Endodermal cell (in vitro differentiated cells): ENCODE results near the gene SIAH1. TPM values are rescaled to one million over a fixed set of nuclear protein-coding genes. Genes with fewer than 3 reads are reported as not detected.
"Not testable (repeated sequence)": the region's sequence is repeated elsewhere in the genome, so short reads cannot be mapped to it uniquely, and the experiment has no call there.

Source experiments
- DNase-seq: peaks from one replicate; pipeline ENCODE4 v3.0.0-alpha.2; 2017
- H3K27ac ChIP-seq: 2 replicates; pipeline ENCODE4 v1.5.1; 2013; ENCODE audit warnings: mild to moderate bottlenecking, low read depth, low read length, moderate library complexity
- H3K27me3 ChIP-seq: 2 replicates; pipeline ENCODE4 v1.6.1; 2013; ENCODE audit warnings: mild to moderate bottlenecking, low read length, moderate library complexity; ENCODE audit not compliant: insufficient read depth, control insufficient read depth, poor library complexity, severe bottlenecking
- H3K36me3 ChIP-seq: 2 replicates; pipeline ENCODE4 v1.7.0; 2013; ENCODE audit warnings: mild to moderate bottlenecking, low read length, moderate library complexity; ENCODE audit not compliant: control insufficient read depth, insufficient read depth
- H3K4me1 ChIP-seq: one replicate; pipeline ENCODE4 v1.7.0; 2013; ENCODE audit warnings: low read length; ENCODE audit not compliant: control insufficient read depth, insufficient read depth
- H3K4me3 ChIP-seq: 2 replicates; pipeline ENCODE4 v1.5.1; 2013; ENCODE audit warnings: mild to moderate bottlenecking, low read length, moderate library complexity
- H3K9ac ChIP-seq: 2 replicates; pipeline ENCODE4 v1.6.1; 2013; ENCODE audit warnings: mild to moderate bottlenecking, low read length, moderate library complexity; ENCODE audit not compliant: poor library complexity, severe bottlenecking; ENCODE audit errors: extremely low read depth
- H3K9me3 ChIP-seq: 2 replicates; pipeline ENCODE4 v1.6.1; 2013; ENCODE audit warnings: mild to moderate bottlenecking, low read length, moderate library complexity; ENCODE audit not compliant: control insufficient read depth
- H3K27ac Mint-ChIP-seq: 2 replicates; pipeline ENCODE4 v1.8.0; 2020; ENCODE audit warnings: mixed read lengths
- H3K27me3 Mint-ChIP-seq: 2 replicates; pipeline ENCODE4 v1.8.0; 2021; ENCODE audit warnings: mild to moderate bottlenecking, mixed read lengths; ENCODE audit not compliant: insufficient read depth
- H3K36me3 Mint-ChIP-seq: 2 replicates; pipeline ENCODE4 v1.8.0; 2020; ENCODE audit warnings: low read depth, mixed read lengths
- H3K4me1 Mint-ChIP-seq: 2 replicates; pipeline ENCODE4 v1.8.0; 2020; ENCODE audit warnings: mixed read lengths
- H3K4me3 Mint-ChIP-seq: 2 replicates; pipeline ENCODE4 v1.8.0; 2020; ENCODE audit warnings: mild to moderate bottlenecking, moderate library complexity, mixed read lengths
- H3K9me3 Mint-ChIP-seq: 2 replicates; pipeline ENCODE4 v1.8.0; 2020; ENCODE audit warnings: mild to moderate bottlenecking, mixed read lengths
- WGBS, 2 experiments: methylation state at CpG; one replicate each; pipeline versions ENCODE4 v1.1.5 to v1.1.7; 2013; ENCODE audit warnings: missing lambda C conversion rate in 2 of 2, mixed read lengths in 1 of 2; ENCODE audit not compliant: insufficient coverage in 1 of 2, insufficient read length in 1 of 2; 5-methylcytosine and 5-hydroxymethylcytosine counted together
- total RNA-seq, 2 donors: library from RNA; stranded (reverse); fragmentation: NEBNext Ultra II Directional in 1 of 2; extraction: Animal tissue kit (Norgen Biotek cat#: 25700) in 1 of 2; gene quantifications; 2 replicates in 1 of 2; 3 replicates in 1 of 2; pipeline ENCODE4 v1.2.1, GENCODE V29; 2021
- TF ChIP-seq, protein P1 (sequence below): fragments of 200-600 bp; sonication (generic); conservative IDR thresholded peaks from 2 replicates; pipeline ENCODE4 v1.5.0; 2021; ENCODE audit warnings: antibody characterized with exemption, mild to moderate bottlenecking

Gene SIAH1
- total RNA-seq, 2 donors from 2014 or later = 32.8 to 37.5 TPM

DNA sequence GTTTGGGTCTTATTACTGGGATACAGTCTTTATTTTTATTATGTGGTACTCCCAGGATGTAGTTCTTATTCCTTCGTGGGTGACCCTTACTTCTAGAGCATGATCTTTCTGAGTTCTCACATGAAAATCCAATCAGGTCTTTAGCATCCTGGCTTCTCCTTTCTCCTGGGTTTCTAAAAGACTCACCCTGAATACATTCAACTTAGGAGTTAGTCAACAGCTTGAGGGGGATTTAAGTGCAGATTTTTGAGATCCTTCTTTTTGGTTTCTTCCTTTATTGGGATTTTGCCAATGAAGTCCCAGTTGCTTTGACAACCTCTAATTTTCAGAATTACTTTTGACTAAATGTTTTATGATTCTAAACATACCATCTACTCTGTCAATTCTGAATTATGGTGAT lies 68.2 kb downstream of the SIAH1 start:
- DNase-seq = no peak
- WGBS, 2 experiments = 67% methylated on average over 1 of the region's 1 CpG; no CpG with 5 or more reads in 1 of the 2 experiments
- H3K9ac ChIP-seq = no peak overlapping the region
- peaks cover 6% of the 10 kb centered on the region for H3K4me1 ChIP-seq
- H3K27ac ChIP-seq = no peak overlapping the region
- peaks cover 46% of the 10 kb centered on the region for H3K36me3 Mint-ChIP-seq
- peaks cover 28% of the 10 kb centered on the region for H3K36me3 ChIP-seq
- H3K9me3 Mint-ChIP-seq = peaks cover 13% of the 10 kb centered on the region
- no peak overlapping the region for H3K4me3 Mint-ChIP-seq
- H3K9me3 ChIP-seq = peaks cover 12% of the 10 kb centered on the region
- no peaks in the 10 kb centered on the region for H3K27me3 Mint-ChIP-seq
- H3K4me3 ChIP-seq = no peak overlapping the region
- TF ChIP-seq, protein P1, sequence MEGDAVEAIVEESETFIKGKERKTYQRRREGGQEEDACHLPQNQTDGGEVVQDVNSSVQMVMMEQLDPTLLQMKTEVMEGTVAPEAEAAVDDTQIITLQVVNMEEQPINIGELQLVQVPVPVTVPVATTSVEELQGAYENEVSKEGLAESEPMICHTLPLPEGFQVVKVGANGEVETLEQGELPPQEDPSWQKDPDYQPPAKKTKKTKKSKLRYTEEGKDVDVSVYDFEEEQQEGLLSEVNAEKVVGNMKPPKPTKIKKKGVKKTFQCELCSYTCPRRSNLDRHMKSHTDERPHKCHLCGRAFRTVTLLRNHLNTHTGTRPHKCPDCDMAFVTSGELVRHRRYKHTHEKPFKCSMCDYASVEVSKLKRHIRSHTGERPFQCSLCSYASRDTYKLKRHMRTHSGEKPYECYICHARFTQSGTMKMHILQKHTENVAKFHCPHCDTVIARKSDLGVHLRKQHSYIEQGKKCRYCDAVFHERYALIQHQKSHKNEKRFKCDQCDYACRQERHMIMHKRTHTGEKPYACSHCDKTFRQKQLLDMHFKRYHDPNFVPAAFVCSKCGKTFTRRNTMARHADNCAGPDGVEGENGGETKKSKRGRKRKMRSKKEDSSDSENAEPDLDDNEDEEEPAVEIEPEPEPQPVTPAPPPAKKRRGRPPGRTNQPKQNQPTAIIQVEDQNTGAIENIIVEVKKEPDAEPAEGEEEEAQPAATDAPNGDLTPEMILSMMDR = no peak
- H3K27ac Mint-ChIP-seq = peak overlapping the region; percentile 16
- H3K27me3 ChIP-seq = no peaks in the 10 kb centered on the region
- peaks cover 20% of the 10 kb centered on the region for H3K4me1 Mint-ChIP-seq

DNA sequence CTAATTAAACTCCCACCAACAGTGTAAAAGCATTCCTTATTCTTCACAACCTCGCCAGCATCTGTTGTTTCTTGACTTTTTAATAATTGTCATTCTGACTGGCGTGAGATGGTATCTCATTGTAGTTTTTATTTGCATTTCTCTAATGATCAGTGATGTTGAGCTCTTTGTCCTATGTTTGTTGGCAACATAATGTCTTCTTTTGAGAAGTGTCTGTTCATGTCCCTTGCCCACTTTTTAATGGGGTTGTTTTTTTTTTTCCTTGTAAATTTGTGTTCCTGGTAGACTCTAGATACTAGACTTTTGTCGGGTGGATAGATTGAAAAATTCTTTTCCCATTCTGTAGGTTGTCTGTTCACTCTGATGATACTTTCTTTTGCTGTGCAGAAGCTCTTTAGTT lies 71.3 kb downstream of the SIAH1 start:
- peaks cover 64% of the 10 kb centered on the region for H3K36me3 Mint-ChIP-seq
- peaks cover 33% of the 10 kb centered on the region for H3K9me3 Mint-ChIP-seq

DNA sequence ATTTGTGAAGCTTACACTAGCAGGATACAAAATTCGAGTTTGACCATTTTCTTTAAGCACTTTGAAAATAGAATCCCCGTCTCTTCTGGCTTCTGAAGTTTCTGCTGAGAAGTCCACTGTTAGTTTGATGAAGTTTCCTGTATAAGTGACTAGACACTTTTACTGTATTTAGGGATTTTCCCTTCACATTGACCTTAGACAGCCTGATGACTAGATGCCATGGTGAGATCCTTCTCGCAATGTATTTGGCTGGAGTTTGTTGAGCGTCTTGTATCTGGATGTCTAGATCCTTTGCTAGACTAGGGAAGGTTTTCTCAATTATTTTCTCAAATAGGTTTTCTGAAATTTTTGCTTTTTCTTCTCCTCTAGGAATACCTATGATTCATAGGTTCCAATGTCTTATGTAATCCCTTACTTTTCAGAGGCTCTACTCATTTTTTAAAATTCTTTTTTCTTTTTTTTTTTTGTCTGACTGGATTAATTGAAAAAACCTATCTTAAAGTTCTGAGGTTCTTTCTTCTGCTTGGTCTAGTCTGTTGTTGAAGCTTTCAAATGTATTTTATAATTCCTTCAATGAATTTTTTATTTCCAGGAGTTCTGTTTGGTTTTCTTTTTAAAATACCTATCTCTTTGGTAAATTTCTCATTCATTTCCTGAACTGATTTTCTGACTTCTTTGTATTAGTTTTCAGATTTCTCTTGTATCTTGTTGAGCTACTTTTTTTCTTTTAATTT lies 74.1 kb downstream of the SIAH1 start:
- Histone ChIP-seq H3K27me3 (no peaks in the 10 kb centered on the region), H3K4me1 (peaks cover 6% of the 10 kb centered on the region), H3K4me3 (no peak overlapping the region), H3K9ac (no peak overlapping the region), H3K27ac (no peak overlapping the region), H3K36me3 (peaks cover 45% of the 10 kb centered on the region), H3K9me3 (peaks cover 47% of the 10 kb centered on the region)
- Mint-ChIP-seq H3K4me1 (peaks cover 15% of the 10 kb centered on the region), H3K9me3 (peaks cover 37% of the 10 kb centered on the region), H3K27me3 (no peaks in the 10 kb centered on the region), H3K4me3 (no peak overlapping the region), H3K36me3 (peaks cover 75% of the 10 kb centered on the region), H3K27ac (no peak overlapping the region)
- WGBS, 2 experiments = 95 to 100% methylated on average over 2 to 4 of the region's 4 CpGs
- TF ChIP-seq, protein P1 = no peak
- no peak for DNase-seq

More for the DNA sequence above, 71.3 kb downstream of the SIAH1 start:
- H3K27ac Mint-ChIP-seq = peak overlapping the region; percentile 35
- not testable (repeated sequence) for H3K4me3 ChIP-seq, H3K4me3 Mint-ChIP-seq, H3K4me1 ChIP-seq, H3K27ac ChIP-seq, H3K9ac ChIP-seq, H3K27me3 Mint-ChIP-seq, DNase-seq, H3K27me3 ChIP-seq
- peaks cover 41% of the 10 kb centered on the region for H3K36me3 ChIP-seq
- peaks cover 20% of the 10 kb centered on the region for H3K4me1 Mint-ChIP-seq
- WGBS, 2 experiments = 98% methylated on average over 3 of the region's 3 CpGs; no CpG with 5 or more reads in 1 of the 2 experiments
- H3K9me3 ChIP-seq = peaks cover 42% of the 10 kb centered on the region

Other genes with a start within 250 kb of the SIAH1 start
- gene ABCC12, start 229.4 kb downstream of the SIAH1 start, total RNA-seq = 1 to 10 TPM in 1 of 2 donors, under 1 TPM in 1; 0.35 to 1.2 TPM
- gene LONP2, start 141.1 kb downstream of the SIAH1 start, total RNA-seq = 10 to 100 TPM; 33.2 to 33.6 TPM
- gene ABCC11, start 137.9 kb downstream of the SIAH1 start, total RNA-seq = under 1 TPM in 1 of 2 donors, not detected in 1; 0.70 TPM
- gene N4BP1, start 224.8 kb upstream of the SIAH1 start, total RNA-seq = 10 to 100 TPM; 36.9 to 38.0 TPM